Head of caudate nucleus (tissue), 42 donors: ENCODE results near the gene TBC1D2B.
"Not testable (repeated sequence)": the region's sequence is repeated elsewhere in the genome, so short reads cannot be mapped to it uniquely, and the experiment has no call there.

Source experiments
- DNase-seq, 42 donors: peaks; one replicate each; pipeline versions ENCODE4 v3.0.0 to v3.0.0-alpha.2; 2020 to 2021; ENCODE audit warnings: mixed read lengths in 7 of 42
- intact Hi-C: fragments of 100-400 bp; cut with DNase I; formaldehyde crosslinking; loops from one replicate; pipeline ENCODE4 v1.15.0; 2022

TBC1D2B gene

GRCh38 chr15:77997221-77997620 lies 80.3 kb downstream of the TBC1D2B start:
- DNase-seq, intact Hi-C loops: not testable (repeated sequence)

DNA sequence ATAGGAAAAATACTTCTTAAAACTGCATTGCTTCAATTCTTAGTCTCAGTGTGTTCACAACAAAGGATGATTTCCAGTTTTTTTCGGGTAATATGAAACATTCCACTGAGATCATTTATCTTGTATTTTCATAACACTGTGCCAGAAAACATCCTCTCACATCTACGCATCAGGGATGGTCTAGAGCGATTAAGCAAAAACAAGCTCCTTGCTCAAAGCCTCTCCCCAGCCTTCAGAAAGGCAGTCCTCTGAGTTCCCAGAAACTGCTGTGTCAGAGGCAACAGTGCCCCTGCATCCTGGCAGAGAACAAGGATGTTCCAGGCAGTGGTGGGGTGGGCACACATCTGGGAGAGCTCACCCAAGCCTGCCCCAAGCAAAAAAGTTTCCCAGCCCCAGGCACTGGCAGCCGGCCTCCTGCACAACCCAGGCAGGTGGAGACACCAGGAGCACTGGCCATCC lies 80.8 kb downstream of the TBC1D2B start:
- intact Hi-C loops: not testable (repeated sequence)
- DNase-seq: peak in 1 of 42 donors; percentile 14

DNA sequence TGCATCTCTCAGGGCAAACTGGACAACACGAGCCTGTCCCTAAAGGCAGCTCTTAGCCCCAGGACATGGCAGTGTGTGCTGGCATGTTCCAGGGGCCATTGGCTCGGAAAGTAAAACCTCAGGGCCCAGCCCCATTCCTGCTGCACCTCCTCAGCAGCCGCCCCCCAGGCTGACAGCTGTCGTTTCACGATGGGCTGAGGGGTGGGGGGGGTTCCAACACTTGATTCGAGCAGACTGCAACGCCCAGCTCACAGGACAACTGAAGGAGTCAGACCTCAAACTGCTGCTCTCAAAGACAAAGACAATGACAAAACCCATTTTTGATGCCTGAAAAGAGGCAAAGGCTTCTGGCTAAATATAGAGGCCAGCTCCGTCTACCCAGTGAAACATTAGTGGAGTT lies 81.3 kb downstream of the TBC1D2B start:
- DNase-seq: peak in 1 of 42 donors; percentile 9
- intact Hi-C loops: not testable (repeated sequence)

DNA sequence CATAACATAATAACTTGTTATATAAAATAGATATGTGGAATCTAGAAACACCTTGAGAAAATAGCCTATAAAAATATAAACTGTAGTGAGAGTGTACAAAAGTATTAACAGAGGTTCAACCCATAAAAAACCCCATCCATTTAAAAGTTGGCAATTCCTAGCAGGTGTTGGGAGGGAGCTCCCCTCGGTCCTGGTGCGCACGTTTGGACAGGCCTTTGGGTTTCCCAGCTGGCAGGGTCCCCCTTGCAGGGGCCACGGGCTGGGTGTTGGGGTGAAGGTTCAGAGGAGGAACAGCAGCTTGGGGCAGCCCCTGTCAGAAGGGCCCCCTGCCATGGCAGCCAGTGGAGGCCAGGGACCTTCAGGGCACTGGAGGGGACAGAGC lies 82.0 kb downstream of the TBC1D2B start:
- intact Hi-C loops, DNase-seq: not testable (repeated sequence)

GRCh38 chr15:77994893-77995536 lies 82.5 kb downstream of the TBC1D2B start:
- DNase-seq: peak in 1 of 42 donors; percentile 13
- intact Hi-C loops: not testable (repeated sequence)

DNA sequence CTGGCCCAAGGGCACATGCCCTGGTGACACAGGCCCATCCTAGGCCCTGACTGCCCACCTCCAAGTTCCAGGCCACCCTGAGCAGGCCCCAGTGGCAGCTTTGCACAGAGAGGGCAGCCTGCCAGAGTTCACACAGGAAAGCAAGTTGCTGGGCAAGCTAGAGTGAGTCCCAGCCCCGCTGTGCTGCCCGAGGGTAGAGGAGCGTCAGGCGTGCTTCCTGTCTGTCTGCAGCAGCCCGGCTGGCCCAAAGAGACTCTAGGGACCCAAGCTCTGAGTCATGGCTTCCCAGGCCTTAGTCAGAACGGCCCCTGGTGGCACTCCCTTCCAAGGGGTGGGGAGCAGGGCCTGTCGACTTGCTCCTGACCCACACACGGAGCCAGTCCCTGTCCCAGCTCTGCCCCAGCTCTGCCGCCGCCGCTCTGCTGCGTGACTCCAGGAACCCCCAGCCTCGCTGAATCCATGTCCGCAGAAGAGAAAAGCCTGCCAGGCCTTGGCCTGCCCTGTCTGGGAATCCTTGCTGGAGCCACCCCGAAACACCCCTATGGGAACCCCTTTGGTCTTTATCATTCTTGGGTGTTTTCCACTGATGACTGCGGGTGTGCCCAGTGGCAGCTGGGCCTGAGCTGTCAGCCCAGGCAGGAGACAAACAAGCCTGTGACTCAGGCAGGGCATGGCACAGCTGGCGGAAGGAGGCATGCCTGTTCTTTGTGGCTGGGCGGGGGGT lies 83.4 kb downstream of the TBC1D2B start:
- DNase-seq: peak in 37 of 42 donors; percentile 26 to 80 (median 55)
- intact Hi-C loops: not testable (repeated sequence)

DNA sequence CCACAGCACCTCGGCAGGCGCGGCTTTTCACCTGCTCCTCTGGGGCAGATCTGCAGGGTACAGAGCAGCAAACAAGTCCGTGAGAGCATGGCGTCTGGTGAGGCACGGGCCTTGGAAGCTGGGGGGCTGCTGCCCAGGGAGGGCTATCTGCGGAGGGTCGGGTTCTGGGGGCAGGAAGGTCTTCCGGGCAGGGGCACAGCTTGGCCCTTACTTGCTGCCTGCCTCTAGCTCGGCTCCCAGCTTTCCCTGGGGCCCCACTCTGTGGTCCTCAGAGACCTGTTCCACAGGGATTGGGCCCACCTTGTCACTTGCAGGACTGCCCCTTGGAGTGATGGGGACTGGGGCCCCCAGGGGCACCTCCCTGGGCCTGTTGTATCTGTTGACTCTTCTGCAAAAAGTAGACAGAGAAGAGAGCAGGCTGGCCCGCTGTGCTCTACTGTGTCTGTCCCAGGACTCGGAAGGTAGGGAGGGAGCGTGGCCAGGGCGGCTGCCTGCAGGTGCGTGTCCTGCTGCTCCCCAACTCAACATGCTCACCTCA lies 84.1 kb downstream of the TBC1D2B start:
- peak in 2 of 42 donors; percentile 10 to 27 for DNase-seq
- intact Hi-C loops: no loop called here

DNA sequence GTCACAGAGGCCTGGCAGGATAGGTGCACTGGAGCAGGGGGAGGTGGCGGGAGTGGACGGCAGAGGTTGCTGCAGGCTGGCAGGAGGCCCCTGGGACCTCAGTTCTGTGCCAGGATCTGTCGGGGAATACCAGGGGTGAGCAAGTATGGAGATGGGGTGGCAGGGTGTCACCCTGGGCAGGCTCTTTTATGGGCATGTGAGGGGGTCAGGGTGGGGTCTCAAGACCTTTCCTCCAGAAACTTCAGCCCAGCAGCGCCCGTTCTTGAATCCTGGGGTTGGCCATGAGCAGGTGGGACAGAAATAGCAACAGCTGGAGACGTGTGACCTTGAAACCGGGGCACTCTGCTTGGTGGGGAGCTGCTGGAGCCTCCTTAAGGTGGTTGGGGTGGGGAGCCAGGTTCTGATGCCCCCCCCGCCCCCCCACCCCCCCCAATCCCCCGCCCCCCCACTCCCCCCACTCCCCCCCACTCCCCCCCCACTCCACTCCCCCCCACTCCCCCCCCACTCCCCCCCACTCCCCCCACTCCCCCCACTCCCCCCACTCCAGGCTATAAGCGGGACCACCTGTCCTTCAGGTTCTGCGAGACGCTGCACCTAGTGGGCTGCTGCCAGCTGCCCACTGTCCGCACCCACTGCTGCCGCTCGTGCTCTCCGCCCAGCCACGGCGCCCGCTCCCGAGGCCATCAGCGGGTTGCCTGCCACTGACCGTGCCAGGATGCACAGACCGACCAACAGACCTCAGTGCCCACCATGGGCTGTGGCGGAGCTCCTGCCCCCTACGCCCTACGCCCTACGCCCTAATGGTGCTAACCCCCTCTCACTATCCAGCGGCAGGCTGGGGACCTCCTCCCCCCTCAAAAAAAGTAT lies 84.9 kb downstream of the TBC1D2B start:
- intact Hi-C loops: no loop called here
- peak in 2 of 42 donors; percentile 16 to 18 for DNase-seq

DNA sequence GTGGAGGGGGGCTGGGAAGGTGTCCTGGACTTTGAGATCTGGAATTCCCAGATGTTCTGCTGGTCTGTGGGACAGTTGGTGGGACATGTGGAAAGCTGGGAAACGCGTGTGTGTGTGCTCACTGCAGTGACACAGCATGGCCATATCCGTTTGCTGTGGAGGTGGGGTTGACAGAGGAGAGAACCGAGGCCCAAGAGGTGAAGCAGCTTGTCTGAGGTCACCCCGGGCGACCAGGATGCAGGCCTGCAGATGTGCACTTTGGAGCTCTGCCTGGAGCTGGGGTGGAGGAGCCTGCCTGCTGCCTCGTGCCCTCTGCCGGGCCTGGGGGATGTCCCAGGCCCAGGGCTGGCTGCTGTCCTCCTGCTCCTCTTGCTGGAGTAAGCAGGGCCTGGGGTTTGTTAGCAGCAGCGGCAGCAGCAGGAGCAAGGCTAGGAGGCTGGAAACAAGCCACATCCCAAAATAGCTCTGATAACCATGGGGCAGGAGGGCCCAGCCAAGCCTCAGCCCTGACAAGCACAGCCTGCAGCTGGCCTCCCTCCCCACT lies 85.8 kb downstream of the TBC1D2B start:
- intact Hi-C loops: not testable (repeated sequence)
- DNase-seq: peak in 34 of 42 donors; percentile 15 to 76 (median 49)

GRCh38 chr15:77991029-77991406 lies 86.5 kb downstream of the TBC1D2B start:
- peak in 2 of 42 donors; percentile 8 to 10 for DNase-seq
- intact Hi-C loops: no loop called here

DNA sequence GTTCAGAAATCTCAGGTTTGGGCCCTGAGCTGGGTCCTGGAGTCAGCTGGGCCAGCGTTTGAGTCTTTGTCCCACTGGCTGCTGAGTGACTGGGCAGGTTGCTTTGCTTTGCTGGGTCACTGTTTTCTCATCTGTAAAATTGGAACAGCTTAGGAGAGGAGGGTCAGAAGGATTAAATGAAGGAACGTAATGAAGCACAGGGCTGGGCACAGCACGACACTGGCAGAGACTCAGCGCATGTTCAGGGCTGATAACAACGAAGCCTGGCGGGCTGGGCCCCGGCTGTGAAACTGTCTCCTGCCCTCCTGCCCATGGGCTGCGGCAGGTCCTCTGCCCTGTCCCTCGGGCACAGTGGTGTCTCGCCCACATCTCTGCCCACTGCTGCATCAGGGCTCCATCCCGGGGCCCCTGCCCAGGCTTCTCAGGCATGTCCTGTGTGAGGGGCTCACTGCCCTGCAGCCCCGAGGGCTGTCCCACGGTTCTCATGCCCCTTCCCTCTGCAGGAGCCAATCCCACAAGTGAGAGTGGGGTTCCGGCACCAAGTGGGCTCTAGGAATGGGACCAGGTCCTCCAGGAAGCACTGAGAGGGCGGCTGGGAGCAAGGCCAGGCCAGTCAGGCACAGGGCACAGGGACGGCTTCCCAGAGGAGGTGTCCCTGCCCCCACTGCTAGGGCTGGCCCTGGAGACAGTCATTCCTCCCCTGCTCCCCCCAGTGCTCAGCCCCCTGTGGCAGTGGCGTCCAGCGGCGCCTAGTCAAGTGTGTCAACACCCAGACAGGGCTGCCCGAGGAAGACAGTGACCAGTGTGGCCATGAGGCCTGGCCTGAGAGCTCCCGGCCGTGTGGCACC lies 88.0 kb downstream of the TBC1D2B start:
- intact Hi-C loops: no loop called here
- DNase-seq: peak in 1 of 42 donors; percentile 11

GRCh38 chr15:77988347-77989295 lies 88.9 kb downstream of the TBC1D2B start:
- intact Hi-C loops: no loop called here
- peak in 2 of 42 donors; percentile 6 to 13 for DNase-seq

DNA sequence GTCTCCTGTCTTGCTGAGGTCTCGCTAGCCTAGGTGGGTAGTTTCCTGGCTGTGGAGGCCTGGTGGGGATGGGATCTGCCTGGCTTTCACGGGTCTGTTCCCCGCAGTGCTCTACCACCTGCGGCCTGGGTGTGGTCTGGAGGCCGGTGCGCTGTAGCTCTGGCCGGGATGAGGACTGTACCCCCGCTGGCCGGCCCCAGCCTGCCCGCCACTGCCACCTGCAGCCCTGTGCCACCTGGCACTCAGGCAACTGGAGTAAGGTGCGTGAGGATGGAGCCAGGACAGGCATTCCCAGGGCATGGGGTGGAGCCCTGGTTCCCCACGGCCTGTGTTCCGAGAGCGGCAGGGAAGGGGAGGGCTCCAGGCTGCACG lies 89.8 kb downstream of the TBC1D2B start:
- intact Hi-C loops: not testable (repeated sequence)
- DNase-seq: peak in 1 of 42 donors; percentile 7

DNA sequence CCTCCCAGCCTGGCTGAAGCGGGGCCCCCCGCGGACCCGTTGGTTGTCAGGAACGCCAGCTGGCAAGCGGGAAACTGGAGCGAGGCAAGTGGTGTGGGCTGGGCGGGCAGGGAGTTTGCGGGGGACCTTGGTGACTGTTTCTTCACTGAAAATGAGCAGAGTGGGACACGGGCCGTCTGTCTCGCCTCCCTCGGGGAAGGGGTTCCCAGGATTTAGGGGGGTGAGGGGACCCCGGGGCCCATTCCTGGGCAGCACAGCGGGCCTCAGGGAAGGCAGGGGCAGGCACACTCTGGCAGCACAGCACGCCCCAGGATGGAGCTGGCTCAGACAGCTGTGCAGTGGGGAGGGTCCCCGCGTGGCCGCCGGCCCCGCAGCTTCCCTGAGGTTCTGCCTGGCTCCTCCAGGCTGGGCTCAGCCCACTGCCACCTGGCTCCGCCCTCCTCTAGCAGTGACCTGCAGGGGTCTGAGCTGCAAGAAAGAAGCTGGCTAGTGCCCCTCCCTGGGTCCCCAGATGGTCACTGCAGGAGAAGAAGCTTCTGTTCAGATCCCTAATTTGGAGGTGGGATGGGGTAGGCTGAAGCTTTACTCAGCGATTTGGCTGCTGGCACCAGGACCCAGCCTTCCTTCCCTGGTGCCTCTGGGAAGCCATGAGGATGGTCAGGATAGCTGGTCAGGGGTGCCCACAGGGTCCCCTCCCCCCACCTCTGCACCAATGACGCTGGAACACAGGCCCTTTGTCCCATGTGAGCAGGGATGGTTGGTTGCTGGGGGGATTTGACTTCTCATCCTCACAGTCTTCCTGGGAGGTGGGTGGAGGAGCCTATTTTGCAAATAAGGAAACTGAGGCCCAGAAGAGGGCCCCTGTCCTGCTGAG lies 90.4 kb downstream of the TBC1D2B start:
- intact Hi-C loops: no loop called here
- DNase-seq: peak in 3 of 42 donors; percentile 18 to 45 (median 44)

DNA sequence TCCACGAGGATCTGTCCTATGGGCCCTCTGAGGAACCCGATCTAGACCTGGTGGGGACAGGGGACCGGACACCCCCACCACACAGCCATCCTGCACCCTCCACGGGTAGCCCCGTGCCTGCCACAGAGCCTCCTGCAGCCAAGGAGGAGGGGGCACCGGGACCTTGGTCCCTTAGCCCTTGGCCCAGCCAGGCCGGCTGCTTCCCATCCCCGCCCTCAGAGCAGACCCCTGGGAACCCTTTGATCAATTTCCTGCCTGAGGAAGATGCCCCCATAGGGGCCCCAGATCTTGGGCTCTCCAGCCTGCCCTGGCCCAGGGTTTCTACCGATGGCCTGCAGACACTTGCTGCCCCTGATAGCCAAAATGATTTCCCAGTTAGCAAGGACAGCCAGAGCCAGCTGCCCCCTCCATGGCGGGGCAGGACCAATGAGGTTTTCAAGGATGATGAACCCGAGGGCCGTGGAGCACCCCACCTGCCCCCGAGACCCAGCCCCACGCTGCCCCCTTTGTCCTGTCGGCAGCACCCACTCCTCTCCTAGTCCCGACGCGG lies 91.5 kb downstream of the TBC1D2B start:
- peak in 1 of 42 donors; percentile 28 for DNase-seq
- intact Hi-C loops: no loop called here
